Measurements from ENCODE around the gene SH3RF1.
"Not testable (repeated sequence)": the region's sequence is repeated elsewhere in the genome, so short reads cannot be mapped to it uniquely, and the experiment has no call there.

The SH3RF1 gene

GRCh38 chr4:169225812-169226211, 44.9 kb downstream of the SH3RF1 start:
- DNase-seq (ENCODE audit: low read depth) = no peak

- DNase-seq (ENCODE audit: low read depth) = no peak
Measured at GRCh38 chr4:169225058-169225751, 45.6 kb downstream of the SH3RF1 start.

GRCh38 chr4:169222761-169223160, 48.0 kb downstream of the SH3RF1 start:
- no peak for DNase-seq (ENCODE audit: low read depth)

DNA sequence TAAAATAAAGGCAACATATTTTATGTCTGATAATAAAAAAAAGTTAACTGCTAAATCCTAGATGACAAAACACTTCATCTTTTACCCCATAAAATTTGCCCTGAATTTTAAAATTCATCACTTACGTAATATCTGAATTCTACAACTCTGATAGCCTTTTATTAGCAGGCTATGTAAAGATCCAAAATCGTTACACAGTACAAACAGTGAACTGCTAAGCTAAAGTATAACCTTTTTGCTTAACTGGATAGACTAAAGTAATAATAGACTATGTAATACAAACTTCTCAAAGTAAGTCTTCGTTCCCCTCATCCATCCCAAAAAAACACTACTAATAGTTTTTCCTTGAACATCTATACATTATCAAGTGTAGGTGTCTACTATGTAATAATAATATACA, 49.1 kb downstream of the SH3RF1 start:
- DNase-seq (ENCODE audit: low read depth) = no peak

DNA sequence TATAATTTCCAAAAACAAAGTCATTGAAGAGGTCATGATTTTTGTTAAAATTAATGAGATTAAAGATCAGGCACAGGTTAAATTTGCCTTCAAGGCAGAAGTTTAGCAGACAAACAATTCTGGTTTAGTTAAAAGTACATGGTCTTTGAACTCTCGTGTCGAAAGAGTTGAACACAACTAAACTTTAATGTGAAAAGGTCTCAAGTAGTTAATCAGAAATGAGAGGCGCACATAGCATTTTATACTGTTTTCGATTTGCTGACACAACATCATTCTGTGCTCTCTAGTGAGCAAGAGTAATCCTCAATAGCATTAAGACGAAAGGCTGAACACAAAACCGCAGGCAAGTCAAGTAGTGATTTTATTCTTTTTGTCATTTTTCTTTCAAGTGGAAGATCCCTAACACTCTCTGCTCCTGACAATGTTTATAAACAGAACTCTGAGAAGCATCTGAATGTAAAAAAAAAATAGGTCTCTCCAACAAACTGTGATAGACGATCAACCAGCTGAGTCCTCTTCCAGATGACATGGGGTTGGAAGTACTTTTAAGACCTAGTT, 49.8 kb downstream of the SH3RF1 start:
- no peak for DNase-seq (ENCODE audit: low read depth)

DNA sequence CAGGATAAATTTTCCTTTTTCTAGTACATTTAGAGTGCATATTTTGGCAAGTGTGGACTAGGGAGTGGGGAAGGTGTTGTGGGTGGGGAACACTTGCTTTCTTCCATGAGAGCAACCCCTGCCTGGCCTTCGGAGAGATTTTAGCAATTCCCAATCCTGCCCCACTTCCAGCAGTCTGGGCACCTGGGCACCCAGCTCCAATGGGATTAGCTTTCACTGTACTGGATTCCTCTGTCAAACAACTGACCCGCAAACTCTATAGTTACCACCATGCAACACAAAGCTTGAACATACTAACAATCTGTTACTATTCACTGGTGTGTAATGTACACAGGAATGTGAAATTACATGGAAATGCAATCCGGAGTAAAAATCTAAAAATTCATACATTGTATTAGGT, 50.3 kb downstream of the SH3RF1 start:
- DNase-seq (ENCODE audit: low read depth) = no peak

DNA sequence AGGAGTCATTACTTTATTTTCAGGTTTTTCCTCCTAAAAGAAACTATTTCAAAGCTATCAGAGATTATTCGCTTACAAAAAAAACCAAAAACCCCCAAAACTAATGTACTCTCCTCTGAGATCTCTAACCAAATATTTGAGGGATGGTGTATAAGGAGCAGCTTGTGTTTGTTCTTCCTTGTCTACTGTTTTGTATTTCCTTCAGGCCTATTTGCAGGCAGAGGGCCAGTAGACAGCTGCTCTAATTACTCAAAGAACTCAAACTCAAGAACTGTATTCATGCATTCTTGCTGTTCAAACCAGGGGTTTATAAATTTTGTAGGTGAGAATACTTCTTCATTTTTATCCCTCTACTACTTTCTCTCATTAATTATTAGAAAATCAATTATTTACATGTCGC, 51.3 kb downstream of the SH3RF1 start:
- no peak for DNase-seq (ENCODE audit: low read depth)

- DNase-seq (ENCODE audit: low read depth) = no peak
Measured at GRCh38 chr4:169215656-169216055, 55.1 kb downstream of the SH3RF1 start.

DNA sequence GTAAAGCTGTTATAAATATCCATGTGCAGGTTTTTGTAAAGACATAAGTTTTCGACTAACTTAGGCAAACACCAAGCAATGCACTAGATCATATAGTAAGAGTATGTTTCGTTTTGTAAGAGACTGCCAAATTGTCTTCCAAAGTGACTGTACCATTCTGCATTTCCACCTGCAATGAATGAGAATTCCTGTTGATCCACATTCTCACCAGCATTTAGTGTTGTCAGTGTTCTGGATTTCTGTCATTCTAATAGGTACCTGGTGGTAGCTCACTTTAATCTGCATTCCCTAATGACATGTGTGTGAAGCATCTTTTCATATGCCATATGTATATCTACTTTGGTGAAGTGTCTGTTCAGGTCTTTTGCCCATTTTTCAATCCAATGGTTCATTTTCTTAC, 57.8 kb downstream of the SH3RF1 start:
- no peak for DNase-seq (ENCODE audit: low read depth)

- DNase-seq (ENCODE audit: low read depth) = no peak
Measured at GRCh38 chr4:169210504-169211118, 60.1 kb downstream of the SH3RF1 start.

DNA sequence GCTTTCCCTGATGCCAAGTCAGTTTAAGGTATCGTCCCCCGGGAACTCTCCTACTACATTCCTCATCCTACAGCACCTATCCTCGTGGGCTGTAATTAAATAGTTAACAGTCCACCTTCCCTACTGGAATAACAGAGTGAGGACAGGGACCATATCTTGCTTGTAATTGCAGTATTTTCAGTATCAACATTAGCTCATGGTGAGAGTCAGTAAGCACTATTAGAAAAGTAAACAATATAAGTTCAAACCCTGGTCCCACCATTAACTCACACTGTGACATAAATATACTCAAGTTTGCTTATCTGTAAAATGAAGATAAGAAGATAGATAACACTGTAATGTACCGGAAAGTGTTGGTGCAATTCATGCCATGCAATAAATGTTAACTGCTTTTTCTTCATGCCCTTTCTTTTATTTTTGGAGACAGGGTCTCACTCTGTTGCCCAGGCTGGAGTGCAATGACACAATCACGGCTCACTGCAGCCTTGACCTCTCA, 61.3 kb downstream of the SH3RF1 start:
- DNase-seq (ENCODE audit: low read depth) = no peak

DNA sequence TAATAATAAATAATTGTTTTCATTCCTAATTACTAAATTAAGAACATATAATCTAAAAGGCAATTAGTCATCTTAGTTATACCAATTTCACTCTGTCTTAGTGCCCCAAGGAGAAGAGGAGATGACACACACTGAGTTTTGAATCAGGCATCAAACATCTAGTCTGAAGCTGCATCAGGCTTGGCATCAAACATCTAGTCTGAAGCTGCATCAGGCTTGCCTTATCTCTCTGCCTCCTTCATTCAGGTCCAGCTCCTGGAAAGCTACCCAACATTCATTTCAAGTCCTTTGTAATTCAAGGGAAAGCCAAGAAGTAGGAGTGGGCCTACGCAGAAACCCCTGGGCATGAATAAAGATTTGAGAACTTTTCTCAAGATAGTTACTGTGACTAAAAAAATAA, 62.2 kb downstream of the SH3RF1 start:
- no peak for DNase-seq (ENCODE audit: low read depth)

- no peak for DNase-seq (ENCODE audit: low read depth)
Measured at GRCh38 chr4:169208090-169208455, 62.7 kb downstream of the SH3RF1 start.

GRCh38 chr4:169207436-169208089, 63.2 kb downstream of the SH3RF1 start:
- no peak for DNase-seq (ENCODE audit: low read depth)

DNA sequence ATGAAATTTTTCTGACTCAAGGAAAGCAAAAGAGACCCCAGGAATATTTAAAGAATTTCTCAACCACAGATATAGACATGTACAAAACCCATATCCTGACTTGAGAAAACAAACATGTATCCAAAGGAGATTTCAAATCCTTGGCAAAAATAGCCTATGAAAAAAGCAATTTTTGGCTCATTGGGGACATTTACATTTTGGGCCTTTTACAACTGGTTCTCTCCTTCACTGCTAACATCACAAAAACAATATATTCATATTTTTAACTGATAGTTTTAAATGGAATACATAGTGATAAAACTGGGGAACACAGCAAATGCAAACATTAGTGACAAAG, 65.0 kb downstream of the SH3RF1 start:
- DNase-seq (ENCODE audit: low read depth) = no peak

DNA sequence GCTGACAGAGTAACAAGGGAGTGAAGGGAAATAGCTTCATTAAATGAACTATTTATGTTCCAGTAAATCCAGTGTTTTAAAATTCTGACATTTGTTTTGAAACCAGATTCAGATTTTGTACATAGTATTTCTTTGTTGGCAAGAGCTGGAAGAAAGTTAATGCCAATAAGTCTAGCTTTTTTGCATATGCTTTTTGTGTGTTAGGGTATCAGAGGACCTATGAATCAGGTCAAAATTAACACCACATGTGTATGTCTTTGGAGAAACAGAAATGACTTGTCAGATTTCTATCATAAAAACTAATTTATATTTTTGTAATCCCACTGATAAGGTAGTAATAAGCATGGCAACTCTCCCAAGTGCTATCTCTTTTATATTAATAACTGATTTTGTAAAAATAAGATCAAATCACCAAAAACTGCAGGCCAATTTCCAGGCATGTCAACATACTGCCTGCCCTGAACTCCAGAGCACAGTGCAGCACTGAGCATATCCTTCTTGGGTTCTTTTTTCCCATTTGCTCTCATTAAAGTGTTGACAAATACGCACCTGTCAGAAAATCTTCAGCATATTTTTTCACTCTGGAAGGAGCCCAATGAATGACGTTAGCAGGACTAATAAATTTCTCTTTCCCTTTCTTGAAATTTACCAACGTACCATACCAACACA, 65.5 kb downstream of the SH3RF1 start:
- no peak for DNase-seq (ENCODE audit: low read depth)

GRCh38 chr4:169203891-169204290, 66.9 kb downstream of the SH3RF1 start:
- no peak for DNase-seq (ENCODE audit: low read depth)

- DNase-seq (ENCODE audit: low read depth) = not testable (repeated sequence)
Measured at GRCh38 chr4:169203278-169203677, 67.5 kb downstream of the SH3RF1 start.

- DNase-seq (ENCODE audit: low read depth) = no peak
Measured at GRCh38 chr4:169202878-169203277, 67.9 kb downstream of the SH3RF1 start.

DNA sequence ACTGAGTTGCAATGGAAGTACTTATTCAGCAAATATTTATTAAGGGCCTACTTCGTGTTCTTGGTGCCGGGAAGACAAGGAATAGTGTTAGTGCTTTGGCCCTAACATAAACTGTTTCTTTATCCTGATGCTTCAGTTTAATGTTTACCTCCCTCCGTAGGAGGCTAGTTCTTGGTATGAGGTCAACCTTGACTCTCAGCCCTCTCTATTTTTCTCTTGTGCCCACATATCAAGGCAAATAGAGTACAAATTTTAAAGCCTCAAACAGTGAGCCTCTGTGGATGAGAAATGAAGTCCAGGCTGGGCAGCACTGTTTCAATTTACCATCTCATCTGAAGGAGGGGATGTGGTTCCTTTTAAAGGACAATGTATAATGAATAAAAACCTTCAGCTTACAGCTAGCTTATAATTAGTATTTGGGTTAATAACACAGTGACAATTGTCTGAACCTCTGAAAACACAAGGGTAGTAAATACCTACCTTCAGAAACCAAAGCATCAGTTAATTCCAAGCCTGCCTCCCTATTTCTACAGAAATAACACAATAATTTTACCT, 68.5 kb downstream of the SH3RF1 start:
- DNase-seq (ENCODE audit: low read depth) = no peak

DNA sequence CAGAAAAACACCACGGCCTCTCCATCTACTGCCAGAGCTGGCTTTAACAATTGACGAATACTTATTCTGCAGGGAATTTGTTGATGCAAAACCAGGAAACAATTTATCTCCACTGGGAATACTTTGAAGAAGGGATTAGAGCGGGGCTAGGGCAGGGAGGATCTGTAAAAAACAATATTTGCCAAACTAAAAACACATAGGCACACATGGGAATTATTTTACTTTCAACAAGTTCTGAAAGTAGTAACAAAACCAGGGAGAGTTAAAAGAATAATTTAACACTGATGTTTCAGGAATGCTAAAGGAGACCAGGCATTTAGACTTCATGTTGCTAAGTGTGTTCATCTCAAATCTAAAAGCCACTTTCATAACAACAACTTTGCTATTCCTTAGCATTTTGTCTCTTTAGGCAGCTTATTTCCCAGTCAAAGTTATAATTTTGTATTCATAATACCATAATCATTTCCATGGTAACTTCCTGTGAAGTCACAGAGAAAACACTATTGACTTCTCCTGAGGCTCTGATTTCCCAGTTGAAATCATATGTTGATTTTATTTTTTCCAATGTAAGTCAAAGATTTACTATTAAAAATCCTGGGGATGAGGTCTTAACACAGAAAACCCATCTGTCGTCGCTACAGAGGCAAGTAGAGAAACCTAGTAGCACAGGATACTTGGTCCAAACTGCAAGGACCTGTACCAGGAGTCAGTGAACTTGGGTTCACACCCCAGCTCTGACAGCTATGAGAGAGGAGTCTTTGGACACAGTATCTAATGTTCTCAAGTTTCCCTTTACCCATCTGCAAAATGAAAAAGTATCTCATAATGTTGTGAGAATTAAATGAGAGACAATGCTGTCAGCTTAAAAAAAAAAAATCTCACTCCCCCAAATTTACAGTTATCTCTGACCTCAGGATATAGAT, 69.3 kb downstream of the SH3RF1 start:
- no peak for DNase-seq (ENCODE audit: low read depth)
